Endothelial cell of umbilical vein (primary cell): ENCODE results near the gene KIF17.

ENCODE experiments used
- CTCF ChIP-seq, 2 donors: IDR thresholded peaks; 1 replicate in 1 of 2; 2 replicates in 1 of 2; pipeline ENCODE4 v1.5.1; 2011; ENCODE audit warnings: low read length in 2 of 2, mild to moderate bottlenecking in 2 of 2, moderate library complexity in 2 of 2, control low read depth in 1 of 2, inconsistent platforms in 1 of 2, low read depth in 1 of 2; ENCODE audit not compliant: insufficient read depth in 1 of 2; ENCODE audit errors: extremely low read depth in 1 of 2
- EZH2 ChIP-seq: IDR thresholded peaks from 2 replicates; pipeline ENCODE4 v1.6.1; 2012; ENCODE audit warnings: borderline replicate concordance, low read depth, mild to moderate bottlenecking, moderate library complexity, low read length, inconsistent platforms; ENCODE audit not compliant: severe bottlenecking
- GATA2 ChIP-seq: IDR thresholded peaks from 2 replicates; pipeline ENCODE4 v1.7.0; 2011; ENCODE audit warnings: low read depth, mild to moderate bottlenecking, moderate library complexity, mixed read lengths, low read length; ENCODE audit not compliant: insufficient read length, insufficient read depth
- JUN ChIP-seq: IDR thresholded peaks from 2 replicates; pipeline ENCODE4 v1.6.1; 2011; ENCODE audit warnings: borderline replicate concordance, low read depth; ENCODE audit not compliant: insufficient read length, insufficient read depth
- MAX ChIP-seq: IDR thresholded peaks from 2 replicates; pipeline ENCODE4 v1.6.1; 2011; ENCODE audit not compliant: insufficient read depth, insufficient read length
- POLR2A ChIP-seq: IDR thresholded peaks from 2 replicates; pipeline ENCODE4 v1.6.1; 2012; ENCODE audit warnings: low read depth, mild to moderate bottlenecking, control low read depth, low read length
- POLR2AphosphoS5 ChIP-seq: IDR thresholded peaks from 2 replicates; pipeline ENCODE4 v1.6.1; 2012; ENCODE audit warnings: low read depth, mild to moderate bottlenecking, control low read depth, low read length, moderate library complexity; ENCODE audit not compliant: insufficient read depth

GRCh38 chr1:20699558-20699957 is 18.2 kb downstream of the KIF17 start:
- TF ChIP-seq CTCF (IDR thresholded peaks at IDR 0.05; ENCODE audit: extremely low read depth in 1 of 2, insufficient read depth in 1 of 2, low read depth in 1 of 2, low read length in 2 of 2) (no peak), MAX (no peak), POLR2A (no peak), POLR2AphosphoS5 (no peak), JUN (no peak), EZH2 (no peak), GATA2 (no peak)
